MCF 10A (cell line): ENCODE measurements around the gene CCDC57. TPM values are rescaled to one million over a fixed set of nuclear protein-coding genes. Genes with fewer than 3 reads are reported as not detected.

ENCODE experiments used
- BruUV-seq: library from RNA; stranded (reverse); fragments of 400-500 nt; replicated peaks from 2 replicates; lab custom pipeline; 2021; lab: Mats Ljungman, UMichigan
- CTCF ChIA-PET: fragments of 300-600 bp; sonication (Branson Sonifier 250); formaldehyde crosslinking; extraction: SDS; loops from one replicate; lab custom pipeline; 2021; ENCODE audit warnings: antibody characterized with exemption, inconsistent platforms; lab: Yijun Ruan, JAX
- POLR2A ChIA-PET: fragments of 300-600, 350-650 bp; sonication (Branson Sonifier 250); formaldehyde crosslinking; extraction: SDS; loops from one replicate; lab custom pipeline; 2020; ENCODE audit warnings: antibody characterized with exemption, inconsistent platforms; lab: Yijun Ruan, JAX
- DNase-seq: peaks from one replicate; pipeline ENCODE4 v3.0.0-alpha.2; 2018; ENCODE audit not compliant: unreplicated experiment
- H3K27ac Mint-ChIP-seq: one replicate; pipeline ENCODE4 v1.8.0; 2022; ENCODE audit warnings: mild to moderate bottlenecking, low read depth, mixed read lengths; ENCODE audit not compliant: unreplicated experiment
- H3K27me3 Mint-ChIP-seq: one replicate; pipeline ENCODE4 v1.8.0; 2022; ENCODE audit warnings: mixed read lengths; ENCODE audit not compliant: insufficient read depth, unreplicated experiment
- H3K36me3 Mint-ChIP-seq: one replicate; pipeline ENCODE4 v1.8.0; 2022; ENCODE audit warnings: mild to moderate bottlenecking, moderate library complexity, mixed read lengths; ENCODE audit not compliant: insufficient read depth, unreplicated experiment
- H3K4me1 Mint-ChIP-seq: one replicate; pipeline ENCODE4 v1.8.0; 2022; ENCODE audit warnings: mixed read lengths; ENCODE audit not compliant: insufficient read depth, unreplicated experiment
- H3K4me3 Mint-ChIP-seq: one replicate; pipeline ENCODE4 v1.8.0; 2022; ENCODE audit warnings: mild to moderate bottlenecking, moderate library complexity, mixed read lengths; ENCODE audit not compliant: unreplicated experiment
- H3K9me3 Mint-ChIP-seq: one replicate; pipeline ENCODE4 v1.8.0; 2022; ENCODE audit warnings: mixed read lengths; ENCODE audit not compliant: unreplicated experiment
- CTCF ChIP-seq: fragments of 200-600 bp; IDR thresholded peaks from one replicate; pipeline ENCODE4 v1.8.0; 2022; ENCODE audit warnings: antibody characterized with exemption, mild to moderate bottlenecking; ENCODE audit not compliant: unreplicated experiment
- intact Hi-C: fragments of 100-400 bp; cut with micrococcal nuclease; formaldehyde crosslinking; loops from 2 replicates; pipeline ENCODE4 v1.14.1; 2022
- total RNA-seq: library from RNA; stranded (reverse); gene quantifications from 2 replicates; pipeline ENCODE4 v1.2.3, GENCODE V29; 2022

CCDC57 gene
- total RNA-seq, 1 experiment from 2014 or later = 86.8 TPM

DNA sequence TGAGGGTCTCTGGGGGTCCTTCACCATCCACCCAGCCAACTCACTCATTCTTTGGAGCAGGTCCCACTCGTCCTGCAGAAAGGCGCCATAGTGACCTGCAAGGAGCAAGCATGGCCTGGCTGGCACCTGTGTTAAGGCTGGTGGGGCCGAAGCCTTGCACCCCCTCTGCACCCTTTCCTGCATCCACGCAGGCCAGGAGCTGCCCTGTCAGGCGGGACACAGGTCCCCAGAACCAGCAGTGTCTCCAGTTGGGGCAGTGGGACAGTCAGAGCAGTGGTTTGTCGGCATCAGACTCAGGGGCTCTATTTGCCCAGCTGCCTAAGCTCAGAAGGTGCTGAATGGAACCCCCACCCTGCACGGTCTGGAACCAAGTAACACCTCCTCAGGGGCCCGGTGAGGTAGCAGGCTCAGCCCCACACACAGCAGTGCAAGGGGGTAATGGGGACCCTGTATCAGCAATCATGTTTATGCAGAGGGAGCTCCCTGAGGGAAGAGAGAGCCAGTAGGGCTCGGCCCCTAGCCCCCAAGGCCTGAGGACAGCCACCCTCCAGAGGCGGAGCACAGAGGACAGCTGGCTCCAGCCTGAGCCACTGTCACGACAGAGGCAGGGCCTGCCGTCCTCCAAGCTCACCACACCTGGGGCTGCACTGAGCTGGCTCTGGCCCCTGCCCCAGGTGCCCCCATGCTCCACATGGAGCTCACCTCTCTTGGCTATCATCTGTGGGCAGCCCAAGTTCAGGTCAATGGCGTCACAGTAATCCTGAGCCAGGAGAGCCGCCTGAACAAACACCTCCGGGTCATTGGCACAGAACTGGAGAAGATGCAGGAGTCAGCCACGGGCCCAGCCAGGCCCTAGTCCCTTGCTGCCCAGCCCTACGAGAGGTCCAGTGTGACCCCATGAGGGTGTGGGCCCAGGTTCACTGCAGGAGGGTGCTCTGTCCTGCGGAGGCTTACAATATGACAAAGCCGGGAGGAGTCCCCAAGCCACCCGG, 148.9 kb downstream of the CCDC57 start:
- H3K4me1 Mint-ChIP-seq = no peaks in the 10 kb centered on the region
- H3K4me3 Mint-ChIP-seq = peak overlapping the region; percentile 70
- BruUV-seq = no TSS peak
- ChIA-PET POLR2A (interaction anchor here (0.7 to 4.0 kb wide), 5 partner anchors 10 to 41 kb away, joined by 3 to 15 read pairs (median 4); partner anchors contain the start of genes FASN, GPS1, RAC3 and RFNG), CTCF (interaction anchor here (0.6 to 1.1 kb wide), 2 partner anchors 16 to 72 kb away, joined by 3 to 5 read pairs; no protein-coding TSS in a partner anchor)
- TF ChIP-seq CTCF = no peak
- intact Hi-C loops = no loop called here
- no peaks in the 10 kb centered on the region for H3K9me3 Mint-ChIP-seq
- no peaks in the 10 kb centered on the region for H3K27me3 Mint-ChIP-seq
- peak overlapping the region; percentile 27 for H3K27ac Mint-ChIP-seq
- no peak for DNase-seq
- peaks cover 17% of the 10 kb centered on the region for H3K36me3 Mint-ChIP-seq

DNA sequence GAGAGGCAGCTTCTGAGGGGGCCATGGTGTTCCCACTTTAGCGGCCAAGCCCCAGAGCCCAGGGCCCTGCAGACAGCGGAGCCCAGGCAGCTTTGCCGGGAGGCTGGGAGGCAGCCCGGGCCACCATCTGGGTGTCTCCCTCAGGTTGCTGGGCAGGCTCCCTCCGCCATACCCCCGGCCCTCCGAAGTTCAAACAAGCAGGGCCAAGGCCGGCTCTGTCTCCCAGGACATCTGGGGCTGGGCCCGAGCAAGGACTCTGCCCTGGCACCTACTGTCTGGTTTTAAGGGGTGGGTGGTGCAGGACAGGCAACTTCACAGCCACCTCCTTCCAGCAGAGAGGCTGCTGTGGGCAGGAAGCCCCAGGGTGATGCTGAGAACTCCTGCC, 149.7 kb downstream of the CCDC57 start:
- intact Hi-C loops = no loop called here
- no peak overlapping the region for H3K27ac Mint-ChIP-seq
- ChIA-PET CTCF (interaction anchor here (1.1 kb wide), 1 partner anchor 72 kb away, joined by 5 read pairs; no protein-coding TSS in a partner anchor), POLR2A (interaction anchor here (1.8 kb wide), 1 partner anchor 9 kb away, joined by 4 read pairs; no protein-coding TSS in a partner anchor)
- no peak overlapping the region for H3K4me3 Mint-ChIP-seq
- H3K27me3 Mint-ChIP-seq = no peaks in the 10 kb centered on the region
- H3K9me3 Mint-ChIP-seq = no peaks in the 10 kb centered on the region
- no peak for TF ChIP-seq CTCF
- H3K36me3 Mint-ChIP-seq = peaks cover 21% of the 10 kb centered on the region
- no TSS peak for BruUV-seq
- no peaks in the 10 kb centered on the region for H3K4me1 Mint-ChIP-seq
- no peak for DNase-seq

- no peak for DNase-seq
- no TSS peak for BruUV-seq
- ChIA-PET CTCF (interaction anchor here (1.1 kb wide), 1 partner anchor 71 kb away, joined by 5 read pairs; no protein-coding TSS in a partner anchor), POLR2A (interaction anchor here (1.0 to 1.8 kb wide), 2 partner anchors 8 to 25 kb away, joined by 3 to 4 read pairs; partner anchors contain the start of gene DCXR)
- Mint-ChIP-seq H3K27ac (no peak overlapping the region), H3K4me3 (no peak overlapping the region), H3K9me3 (no peaks in the 10 kb centered on the region), H3K4me1 (no peaks in the 10 kb centered on the region), H3K36me3 (peaks cover 27% of the 10 kb centered on the region), H3K27me3 (no peaks in the 10 kb centered on the region)
- no peak for TF ChIP-seq CTCF
- intact Hi-C loops = no loop called here
Observed at GRCh38 chr17:82062076-82062983, 150.3 kb downstream of the CCDC57 start.
